Measurements from ENCODE around the gene ACSL1.
A peak's percentile ranks its signal among the peaks of the same experiment; 100 is the strongest.

ACSL1 gene

DNA sequence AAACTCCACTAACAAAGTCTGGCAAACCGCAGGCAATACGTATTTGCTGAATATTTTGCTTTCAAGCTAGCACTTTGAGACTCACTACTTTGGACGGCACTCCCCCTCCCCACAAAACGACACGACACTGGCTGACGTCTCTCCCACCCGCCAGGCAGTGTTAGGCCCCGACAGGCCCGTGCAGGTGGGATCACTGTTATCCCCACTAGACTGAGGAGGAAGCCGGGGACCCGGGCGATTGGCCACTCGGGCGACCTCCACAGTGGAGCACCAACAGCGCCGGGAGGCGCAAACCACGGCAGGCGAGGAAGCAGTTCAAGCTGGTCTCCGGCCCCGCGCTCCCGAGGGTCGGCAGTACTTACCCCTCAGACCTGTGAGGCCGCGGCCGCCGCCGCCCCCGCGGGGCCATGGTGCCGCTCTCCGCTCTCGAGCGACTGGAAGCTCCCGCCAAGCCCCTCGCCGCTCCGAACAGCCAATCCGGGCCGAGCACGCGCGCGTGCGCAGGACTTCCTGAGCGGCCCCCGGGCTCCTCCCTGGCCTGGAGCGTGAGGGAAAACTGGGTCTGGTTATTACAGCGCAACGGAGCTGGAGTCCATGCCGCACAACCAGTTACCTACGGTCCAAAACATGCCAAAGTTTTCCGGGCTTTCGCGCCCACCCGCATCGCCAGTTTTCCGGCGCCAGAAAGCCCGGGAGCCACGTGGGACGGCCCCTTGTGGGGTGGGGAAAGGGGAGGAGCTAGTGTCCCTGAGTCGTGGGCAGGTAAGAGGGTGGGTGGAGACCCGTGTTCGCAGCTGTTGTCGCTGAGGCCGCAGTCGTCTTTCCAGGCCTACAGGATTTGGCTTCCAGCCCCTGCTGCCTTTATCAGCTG is 91.9 kb downstream of the ACSL1 start, which contains the start of gene CENPU:
CENPU (minus strand) TSS at position 443 of the 871 bp plus-strand sequence; CDS start at position 409, 34 bp downstream.
- H2BK15ac ChIP-seq (replicated peaks; ENCODE audit: low read depth) = no peak within 1 kb of the TSS
- H4K8ac ChIP-seq (ENCODE audit: low read depth, low read length) = no peak within 1 kb of the TSS
- H3K36me3 ChIP-seq (ENCODE audit: control insufficient read depth, insufficient read depth, low read length) = no peaks in the 10 kb centered on the region
- no peak within 1 kb of the TSS for H2BK120ac ChIP-seq (ENCODE audit: low read depth, low read length)
- H4K5ac ChIP-seq (ENCODE audit: low read length) = no peak within 1 kb of the TSS
- H2AK5ac ChIP-seq (ENCODE audit: low read length) = no peak within 1 kb of the TSS
- peak within 1 kb of the TSS; percentile 2 for H3K18ac ChIP-seq (ENCODE audit: low read length)
- H3K9ac ChIP-seq (ENCODE audit: low read length) = peak within 1 kb of the TSS; percentile 93
- H3K27me3 ChIP-seq (ENCODE audit: insufficient read depth, low read length, poor library complexity) = no peaks in the 10 kb centered on the region
- H3K23ac ChIP-seq (ENCODE audit: low read length) = peak within 1 kb of the TSS; percentile 97
- peak within 1 kb of the TSS; percentile 38 for H3K27ac ChIP-seq (ENCODE audit: low read depth, low read length)
- peaks cover 8% of the 10 kb centered on the region for H3K79me1 ChIP-seq (ENCODE audit: low read length)
- H3K56ac ChIP-seq (ENCODE audit: low read length) = peak within 1 kb of the TSS; percentile 97
- H3K4ac ChIP-seq (ENCODE audit: low read depth, low read length) = no peak within 1 kb of the TSS
- H2BK5ac ChIP-seq (ENCODE audit: low read length) = no peak within 1 kb of the TSS
- peak within 1 kb of the TSS; percentile 93 for H3K4me3 ChIP-seq (ENCODE audit: low read length)
- peak; percentile 100 for DNase-seq
- H3K4me1 ChIP-seq (ENCODE audit: control insufficient read depth, low read depth, low read length) = no peaks in the 10 kb centered on the region
- no CpG with 5 or more reads among the region's 69 CpGs for WGBS (ENCODE audit: extremely low coverage, insufficient coverage, low lambda C conversion rate)
- peaks cover 32% of the 10 kb centered on the region for H3K79me2 ChIP-seq (ENCODE audit: control insufficient read depth, insufficient read depth, low read length)
- peak within 1 kb of the TSS; percentile 97 for H3K4me2 ChIP-seq (ENCODE audit: low read length)

GRCh38 chr4:184732126-184732525 is 93.6 kb downstream of the ACSL1 start:
- Histone ChIP-seq H3K27me3 (ENCODE audit: insufficient read depth, low read length, poor library complexity) (no peaks in the 10 kb centered on the region), H3K9ac (ENCODE audit: low read length) (peak overlapping the region; percentile 93), H3K79me1 (ENCODE audit: low read length) (peaks cover 8% of the 10 kb centered on the region), H3K23ac (ENCODE audit: low read length) (no peak overlapping the region), H2BK5ac (ENCODE audit: low read length) (no peak overlapping the region), H3K18ac (ENCODE audit: low read length) (no peak overlapping the region), H4K5ac (ENCODE audit: low read length) (no peak overlapping the region), H4K8ac (ENCODE audit: low read depth, low read length) (no peak overlapping the region), H3K4me1 (ENCODE audit: control insufficient read depth, low read depth, low read length) (no peaks in the 10 kb centered on the region), H3K79me2 (ENCODE audit: control insufficient read depth, insufficient read depth, low read length) (peaks cover 32% of the 10 kb centered on the region), H3K56ac (ENCODE audit: low read length) (no peak overlapping the region), H2BK15ac (replicated peaks; ENCODE audit: low read depth) (no peak overlapping the region), H3K36me3 (ENCODE audit: control insufficient read depth, insufficient read depth, low read length) (no peaks in the 10 kb centered on the region), H3K4ac (ENCODE audit: low read depth, low read length) (no peak overlapping the region), H2AK5ac (ENCODE audit: low read length) (no peak overlapping the region), H3K27ac (ENCODE audit: low read depth, low read length) (no peak overlapping the region), H3K4me2 (ENCODE audit: low read length) (no peak overlapping the region), H3K4me3 (ENCODE audit: low read length) (no peak overlapping the region), H2BK120ac (ENCODE audit: low read depth, low read length) (no peak overlapping the region)
- no CpG with 5 or more reads among the region's 4 CpGs for WGBS (ENCODE audit: extremely low coverage, insufficient coverage, low lambda C conversion rate)
- DNase-seq = no peak

GRCh38 chr4:184731056-184731455 is 94.7 kb downstream of the ACSL1 start:
- Histone ChIP-seq H3K27me3 (ENCODE audit: insufficient read depth, low read length, poor library complexity) (no peaks in the 10 kb centered on the region), H3K23ac (ENCODE audit: low read length) (no peak overlapping the region), H3K4me1 (ENCODE audit: control insufficient read depth, low read depth, low read length) (no peaks in the 10 kb centered on the region), H4K5ac (ENCODE audit: low read length) (no peak overlapping the region), H3K4me3 (ENCODE audit: low read length) (no peak overlapping the region), H3K79me1 (ENCODE audit: low read length) (peaks cover 8% of the 10 kb centered on the region), H2BK15ac (replicated peaks; ENCODE audit: low read depth) (no peak overlapping the region), H3K27ac (ENCODE audit: low read depth, low read length) (no peak overlapping the region), H3K56ac (ENCODE audit: low read length) (no peak overlapping the region), H4K8ac (ENCODE audit: low read depth, low read length) (no peak overlapping the region), H3K4ac (ENCODE audit: low read depth, low read length) (no peak overlapping the region), H2BK5ac (ENCODE audit: low read length) (no peak overlapping the region), H3K36me3 (ENCODE audit: control insufficient read depth, insufficient read depth, low read length) (no peaks in the 10 kb centered on the region), H3K79me2 (ENCODE audit: control insufficient read depth, insufficient read depth, low read length) (peaks cover 32% of the 10 kb centered on the region), H2BK120ac (ENCODE audit: low read depth, low read length) (no peak overlapping the region), H3K9ac (ENCODE audit: low read length) (peak overlapping the region; percentile 10), H3K4me2 (ENCODE audit: low read length) (no peak overlapping the region), H3K18ac (ENCODE audit: low read length) (no peak overlapping the region), H2AK5ac (ENCODE audit: low read length) (no peak overlapping the region)
- DNase-seq = no peak
- WGBS (ENCODE audit: extremely low coverage, insufficient coverage, low lambda C conversion rate) = no CpG with 5 or more reads among the region's 6 CpGs

DNA sequence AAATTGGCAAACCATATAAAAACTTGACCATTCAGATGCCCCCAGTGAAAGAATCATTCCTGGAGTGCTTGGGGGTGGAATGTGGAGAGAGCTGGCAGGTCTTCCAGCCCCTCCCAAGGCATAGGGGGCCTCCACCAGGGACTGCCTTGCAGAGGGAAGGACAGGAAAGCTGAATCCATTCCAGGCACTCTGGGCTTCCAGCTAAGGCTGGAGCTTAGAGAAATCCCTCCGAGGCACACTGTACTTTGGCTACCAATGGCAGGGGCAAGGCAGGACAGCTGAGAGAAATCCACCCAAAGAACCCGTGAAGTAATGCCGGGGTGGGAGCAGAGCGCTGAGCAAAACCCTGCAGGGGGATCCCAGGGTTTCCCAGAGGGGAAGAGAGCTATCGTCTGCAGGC is 95.8 kb downstream of the ACSL1 start:
- no peaks in the 10 kb centered on the region for H3K27me3 ChIP-seq (ENCODE audit: insufficient read depth, low read length, poor library complexity)
- no CpG with 5 or more reads among the region's 5 CpGs for WGBS (ENCODE audit: extremely low coverage, insufficient coverage, low lambda C conversion rate)
- H3K27ac ChIP-seq (ENCODE audit: low read depth, low read length) = no peak overlapping the region
- no peak overlapping the region for H3K9ac ChIP-seq (ENCODE audit: low read length)
- no peak overlapping the region for H2BK120ac ChIP-seq (ENCODE audit: low read depth, low read length)
- no peak for DNase-seq
- no peak overlapping the region for H3K18ac ChIP-seq (ENCODE audit: low read length)
- no peaks in the 10 kb centered on the region for H3K4me1 ChIP-seq (ENCODE audit: control insufficient read depth, low read depth, low read length)
- H2BK5ac ChIP-seq (ENCODE audit: low read length) = no peak overlapping the region
- H2AK5ac ChIP-seq (ENCODE audit: low read length) = no peak overlapping the region
- no peak overlapping the region for H4K8ac ChIP-seq (ENCODE audit: low read depth, low read length)
- peaks cover 8% of the 10 kb centered on the region for H3K79me1 ChIP-seq (ENCODE audit: low read length)
- H3K23ac ChIP-seq (ENCODE audit: low read length) = no peak overlapping the region
- H3K4ac ChIP-seq (ENCODE audit: low read depth, low read length) = no peak overlapping the region
- no peaks in the 10 kb centered on the region for H3K36me3 ChIP-seq (ENCODE audit: control insufficient read depth, insufficient read depth, low read length)
- no peak overlapping the region for H2BK15ac ChIP-seq (replicated peaks; ENCODE audit: low read depth)
- H3K56ac ChIP-seq (ENCODE audit: low read length) = no peak overlapping the region
- H3K4me2 ChIP-seq (ENCODE audit: low read length) = no peak overlapping the region
- H3K4me3 ChIP-seq (ENCODE audit: low read length) = no peak overlapping the region
- no peak overlapping the region for H4K5ac ChIP-seq (ENCODE audit: low read length)
- H3K79me2 ChIP-seq (ENCODE audit: control insufficient read depth, insufficient read depth, low read length) = peaks cover 32% of the 10 kb centered on the region

DNA sequence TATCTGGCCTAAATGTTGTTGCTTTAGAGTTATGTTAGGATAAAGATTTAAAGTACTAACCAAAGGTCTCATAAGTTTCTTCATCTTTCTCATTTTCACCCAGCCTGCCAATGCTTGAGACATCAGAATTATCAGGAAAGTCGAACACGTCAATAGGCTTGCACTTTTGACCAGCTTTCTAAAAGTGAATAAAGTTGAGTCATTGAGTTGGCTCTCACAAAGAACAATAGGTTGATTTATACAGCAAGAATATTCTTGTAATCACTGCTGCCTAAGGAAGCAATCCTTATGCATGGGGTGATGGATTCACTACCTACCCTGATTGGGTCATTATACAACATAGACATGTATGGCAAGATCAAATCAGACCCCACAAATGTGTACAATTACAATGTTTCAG is 96.9 kb downstream of the ACSL1 start:
- H3K23ac ChIP-seq (ENCODE audit: low read length) = no peak overlapping the region
- H2AK5ac ChIP-seq (ENCODE audit: low read length) = no peak overlapping the region
- H4K8ac ChIP-seq (ENCODE audit: low read depth, low read length) = no peak overlapping the region
- H3K79me1 ChIP-seq (ENCODE audit: low read length) = peaks cover 8% of the 10 kb centered on the region
- no peak overlapping the region for H2BK120ac ChIP-seq (ENCODE audit: low read depth, low read length)
- H3K27me3 ChIP-seq (ENCODE audit: insufficient read depth, low read length, poor library complexity) = no peaks in the 10 kb centered on the region
- no peaks in the 10 kb centered on the region for H3K4me1 ChIP-seq (ENCODE audit: control insufficient read depth, low read depth, low read length)
- H2BK15ac ChIP-seq (replicated peaks; ENCODE audit: low read depth) = no peak overlapping the region
- H3K36me3 ChIP-seq (ENCODE audit: control insufficient read depth, insufficient read depth, low read length) = no peaks in the 10 kb centered on the region
- H3K18ac ChIP-seq (ENCODE audit: low read length) = no peak overlapping the region
- no CpG with 5 or more reads among the region's 2 CpGs for WGBS (ENCODE audit: extremely low coverage, insufficient coverage, low lambda C conversion rate)
- H3K27ac ChIP-seq (ENCODE audit: low read depth, low read length) = no peak overlapping the region
- H3K79me2 ChIP-seq (ENCODE audit: control insufficient read depth, insufficient read depth, low read length) = peaks cover 32% of the 10 kb centered on the region
- H3K4ac ChIP-seq (ENCODE audit: low read depth, low read length) = no peak overlapping the region
- H2BK5ac ChIP-seq (ENCODE audit: low read length) = no peak overlapping the region
- no peak overlapping the region for H3K56ac ChIP-seq (ENCODE audit: low read length)
- no peak overlapping the region for H3K9ac ChIP-seq (ENCODE audit: low read length)
- no peak overlapping the region for H3K4me3 ChIP-seq (ENCODE audit: low read length)
- H4K5ac ChIP-seq (ENCODE audit: low read length) = no peak overlapping the region
- no peak for DNase-seq
- no peak overlapping the region for H3K4me2 ChIP-seq (ENCODE audit: low read length)

All from mesendoderm (in vitro differentiated cells).